T-helper 17 cell (primary cell): ENCODE measurements around the gene GTPBP4. TPM values are rescaled to one million over a fixed set of nuclear protein-coding genes. Genes with fewer than 3 reads are reported as not detected.

Experiments
- ATAC-seq: fragments of 150-1000 bp; cut with Tn5 transposase; 2 replicates; pipeline ENCODE4 v1.10.0; 2021; ENCODE audit warnings: mild to moderate bottlenecking, moderate library complexity
- DNase-seq, 3 donors: peaks; one replicate each; pipeline versions ENCODE4 v3.0.0 to v3.0.0-alpha.2; 2020 to 2021
- H3K9me3 ChIP-seq: one replicate; pipeline ENCODE4 v1.7.0; 2013; ENCODE audit warnings: low read length, mild to moderate bottlenecking; ENCODE audit not compliant: control insufficient read depth, poor library complexity, severe bottlenecking
- H3K27ac Mint-ChIP-seq: one replicate; pipeline ENCODE4 v1.8.0; 2022; ENCODE audit warnings: mild to moderate bottlenecking, moderate library complexity, mixed read lengths
- H3K27me3 Mint-ChIP-seq: one replicate; pipeline ENCODE4 v1.8.0; 2022; ENCODE audit warnings: mixed read lengths
- H3K36me3 Mint-ChIP-seq: one replicate; pipeline ENCODE4 v1.8.0; 2022; ENCODE audit warnings: low read depth, mixed read lengths
- H3K4me1 Mint-ChIP-seq: one replicate; pipeline ENCODE4 v1.8.0; 2022; ENCODE audit warnings: mild to moderate bottlenecking, mixed read lengths
- H3K4me3 Mint-ChIP-seq: one replicate; pipeline ENCODE4 v1.8.0; 2022; ENCODE audit warnings: mild to moderate bottlenecking, moderate library complexity, mixed read lengths
- total RNA-seq, 4 donors: library from RNA in 2 of 4; stranded (reverse) in 2 of 4; gene quantifications; one replicate each; pipeline ENCODE4 v1.2.3 and lab custom pipeline; 2022 to 2026

GTPBP4 gene
- total RNA-seq, 2 donors from 2014 or later: 44.4 to 52.7 TPM

DNA sequence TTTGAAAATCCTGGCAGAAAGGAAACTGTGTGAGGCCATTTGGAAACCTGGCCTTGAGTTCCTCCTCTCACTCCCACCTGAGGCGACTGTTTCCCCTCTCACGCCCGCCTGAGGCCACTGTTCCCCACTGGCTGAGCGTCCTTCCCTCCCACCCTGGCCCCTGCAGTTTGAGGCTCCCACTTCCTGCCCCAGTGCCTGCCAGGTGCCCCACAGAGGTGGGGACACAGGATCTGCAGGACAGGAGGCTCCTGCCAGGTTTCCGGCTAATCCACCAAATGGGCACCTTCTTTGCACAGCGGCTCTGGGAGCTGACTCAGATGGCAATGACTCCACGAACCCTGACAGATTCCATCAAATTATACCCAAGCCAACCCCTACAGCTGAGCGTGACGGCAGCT lies 32.4 kb upstream of the GTPBP4 start:
- peaks cover 28% of the 10 kb centered on the region for H3K27me3 Mint-ChIP-seq
- H3K36me3 Mint-ChIP-seq: no peaks in the 10 kb centered on the region
- no peak for ATAC-seq
- H3K9me3 ChIP-seq: no peaks in the 10 kb centered on the region
- no peak overlapping the region for H3K27ac Mint-ChIP-seq
- H3K4me1 Mint-ChIP-seq: no peaks in the 10 kb centered on the region
- no peak overlapping the region for H3K4me3 Mint-ChIP-seq
- DNase-seq: no peak

DNA sequence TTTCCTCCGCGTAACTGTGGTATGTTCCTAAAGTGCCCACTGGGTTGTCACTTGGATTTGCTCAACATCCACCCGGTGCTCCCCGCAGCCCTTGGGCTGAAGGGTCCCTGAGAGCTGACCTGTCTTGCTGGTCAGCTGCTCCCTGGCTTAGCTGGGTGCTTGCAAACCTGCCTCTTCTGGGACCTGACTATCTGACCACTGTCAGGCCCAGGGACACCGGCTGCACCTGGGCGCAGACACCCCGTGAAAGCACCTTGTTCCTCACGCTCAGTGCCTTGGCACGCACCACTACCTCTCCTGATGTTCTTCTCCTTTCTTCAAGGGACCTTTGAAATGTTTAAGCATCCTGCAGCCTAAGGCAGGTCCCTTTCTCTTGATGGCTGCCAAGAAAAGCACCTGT lies 30.1 kb upstream of the GTPBP4 start:
- Mint-ChIP-seq H3K4me3 (no peak overlapping the region), H3K4me1 (no peaks in the 10 kb centered on the region), H3K27me3 (peaks cover 21% of the 10 kb centered on the region), H3K27ac (no peak overlapping the region), H3K36me3 (no peaks in the 10 kb centered on the region)
- DNase-seq: no peak
- no peaks in the 10 kb centered on the region for H3K9me3 ChIP-seq
- no peak for ATAC-seq

GRCh38 chr10:958856-959255 lies 29.4 kb upstream of the GTPBP4 start:
- ATAC-seq: no peak
- no peaks in the 10 kb centered on the region for H3K9me3 ChIP-seq
- no peak overlapping the region for H3K27ac Mint-ChIP-seq
- peaks cover 18% of the 10 kb centered on the region for H3K27me3 Mint-ChIP-seq
- H3K36me3 Mint-ChIP-seq: no peaks in the 10 kb centered on the region
- no peaks in the 10 kb centered on the region for H3K4me1 Mint-ChIP-seq
- no peak overlapping the region for H3K4me3 Mint-ChIP-seq
- DNase-seq: no peak

DNA sequence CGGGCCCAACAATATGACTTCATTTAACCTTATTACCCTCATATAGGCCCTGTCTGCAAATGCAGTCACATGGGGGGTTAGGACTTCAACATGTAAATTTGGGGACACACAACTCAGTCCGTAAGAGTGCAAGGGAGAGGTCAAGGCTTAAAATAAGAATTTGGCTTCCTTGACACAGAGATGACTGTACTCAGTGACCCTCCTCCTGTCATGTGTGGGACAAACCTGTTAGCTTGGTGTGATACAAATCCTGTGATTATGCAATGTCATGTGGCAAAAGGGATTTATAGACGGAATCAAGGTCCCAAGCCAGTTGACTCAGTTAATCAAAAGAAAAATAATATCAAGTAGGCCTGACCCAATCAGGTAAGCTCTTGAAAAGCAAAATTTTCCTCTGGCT lies 25.9 kb upstream of the GTPBP4 start:
- no peaks in the 10 kb centered on the region for H3K9me3 ChIP-seq
- Mint-ChIP-seq H3K27me3 (peaks cover 12% of the 10 kb centered on the region), H3K36me3 (no peaks in the 10 kb centered on the region), H3K27ac (no peak overlapping the region), H3K4me3 (no peak overlapping the region), H3K4me1 (peaks cover 5% of the 10 kb centered on the region)
- DNase-seq (no peak), ATAC-seq (no peak)

DNA sequence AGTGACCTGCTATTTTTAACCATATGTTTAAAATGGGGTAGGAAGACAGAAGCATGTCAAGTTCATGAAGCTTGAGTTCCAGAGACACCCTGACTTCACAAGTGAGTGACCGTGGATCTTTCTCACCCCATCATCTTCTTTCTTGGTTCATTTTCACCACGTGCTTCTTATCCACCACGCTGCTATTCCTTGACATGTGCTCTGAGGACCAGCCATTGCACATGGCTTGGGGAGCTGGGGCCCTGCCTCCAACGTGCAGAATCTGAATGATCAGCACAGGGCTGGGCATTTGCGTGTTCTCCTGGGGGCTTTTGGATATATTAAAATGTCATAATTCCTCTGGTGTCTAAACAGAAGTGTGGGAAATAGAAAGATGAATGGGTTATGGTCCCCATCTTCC lies 25.0 kb upstream of the GTPBP4 start:
- no peaks in the 10 kb centered on the region for H3K9me3 ChIP-seq
- H3K4me3 Mint-ChIP-seq: no peak overlapping the region
- H3K27me3 Mint-ChIP-seq: peaks cover 10% of the 10 kb centered on the region
- H3K27ac Mint-ChIP-seq: no peak overlapping the region
- no peak for ATAC-seq
- DNase-seq: no peak
- no peaks in the 10 kb centered on the region for H3K36me3 Mint-ChIP-seq
- H3K4me1 Mint-ChIP-seq: peaks cover 6% of the 10 kb centered on the region

- H3K27ac Mint-ChIP-seq: no peak overlapping the region
- no peaks in the 10 kb centered on the region for H3K36me3 Mint-ChIP-seq
- no peak overlapping the region for H3K4me3 Mint-ChIP-seq
- DNase-seq: no peak
- H3K4me1 Mint-ChIP-seq: peaks cover 9% of the 10 kb centered on the region
- peaks cover 9% of the 10 kb centered on the region for H3K27me3 Mint-ChIP-seq
- ATAC-seq: no peak
- H3K9me3 ChIP-seq: no peaks in the 10 kb centered on the region
These were observed 24.6 kb upstream of the GTPBP4 start for GRCh38 chr10:963655-964054.

DNA sequence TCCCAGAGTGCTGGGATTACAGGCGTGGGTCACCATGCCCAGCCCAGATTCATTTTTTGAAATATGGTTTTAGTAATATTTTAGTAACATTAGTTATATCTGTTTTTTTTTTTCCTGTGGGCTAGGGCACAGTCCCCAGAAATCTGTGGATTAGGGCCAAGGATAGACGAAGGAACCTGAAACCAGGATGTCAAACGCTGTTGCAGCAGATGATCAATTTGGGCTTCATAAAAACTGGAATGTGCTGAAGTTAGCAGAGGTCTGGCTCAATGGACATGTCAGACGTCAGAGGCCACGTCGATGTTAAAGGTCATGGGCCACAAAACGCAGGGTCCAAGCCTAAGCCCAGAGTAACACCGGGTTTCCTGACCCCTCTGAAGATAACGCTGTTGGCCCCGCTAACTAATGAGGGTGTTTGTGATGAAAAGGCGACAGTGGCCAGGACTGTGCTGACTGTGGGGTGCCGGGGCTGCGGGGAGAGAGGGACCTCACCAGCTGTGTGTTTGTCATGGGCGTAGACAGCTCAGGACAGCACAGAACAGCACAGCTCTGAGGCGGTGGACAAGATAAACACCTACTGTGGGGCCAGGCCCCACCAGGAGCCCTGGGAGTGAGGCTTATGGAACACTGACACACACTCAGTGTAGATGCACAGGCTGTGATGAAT lies 23.8 kb upstream of the GTPBP4 start:
- ATAC-seq: no peak
- Mint-ChIP-seq H3K27ac (no peak overlapping the region), H3K4me1 (peaks cover 9% of the 10 kb centered on the region), H3K4me3 (no peak overlapping the region), H3K36me3 (no peaks in the 10 kb centered on the region), H3K27me3 (peaks cover 12% of the 10 kb centered on the region)
- no peaks in the 10 kb centered on the region for H3K9me3 ChIP-seq
- DNase-seq: no peak

- H3K27me3 Mint-ChIP-seq: peaks cover 18% of the 10 kb centered on the region
- H3K4me3 Mint-ChIP-seq: no peak overlapping the region
- peaks cover 9% of the 10 kb centered on the region for H3K4me1 Mint-ChIP-seq
- no peaks in the 10 kb centered on the region for H3K36me3 Mint-ChIP-seq
- ATAC-seq (no peak), DNase-seq (no peak)
- H3K9me3 ChIP-seq: no peaks in the 10 kb centered on the region
- H3K27ac Mint-ChIP-seq: no peak overlapping the region
These were observed 23.2 kb upstream of the GTPBP4 start for GRCh38 chr10:964988-965417.

- H3K4me1 Mint-ChIP-seq: peaks cover 11% of the 10 kb centered on the region
- ATAC-seq: no peak
- no peaks in the 10 kb centered on the region for H3K36me3 Mint-ChIP-seq
- H3K27ac Mint-ChIP-seq: no peak overlapping the region
- no peaks in the 10 kb centered on the region for H3K9me3 ChIP-seq
- peaks cover 32% of the 10 kb centered on the region for H3K27me3 Mint-ChIP-seq
- peak overlapping the region; percentile 4 for H3K4me3 Mint-ChIP-seq
- no peak for DNase-seq
These were observed 21.6 kb upstream of the GTPBP4 start for GRCh38 chr10:966466-967235.

DNA sequence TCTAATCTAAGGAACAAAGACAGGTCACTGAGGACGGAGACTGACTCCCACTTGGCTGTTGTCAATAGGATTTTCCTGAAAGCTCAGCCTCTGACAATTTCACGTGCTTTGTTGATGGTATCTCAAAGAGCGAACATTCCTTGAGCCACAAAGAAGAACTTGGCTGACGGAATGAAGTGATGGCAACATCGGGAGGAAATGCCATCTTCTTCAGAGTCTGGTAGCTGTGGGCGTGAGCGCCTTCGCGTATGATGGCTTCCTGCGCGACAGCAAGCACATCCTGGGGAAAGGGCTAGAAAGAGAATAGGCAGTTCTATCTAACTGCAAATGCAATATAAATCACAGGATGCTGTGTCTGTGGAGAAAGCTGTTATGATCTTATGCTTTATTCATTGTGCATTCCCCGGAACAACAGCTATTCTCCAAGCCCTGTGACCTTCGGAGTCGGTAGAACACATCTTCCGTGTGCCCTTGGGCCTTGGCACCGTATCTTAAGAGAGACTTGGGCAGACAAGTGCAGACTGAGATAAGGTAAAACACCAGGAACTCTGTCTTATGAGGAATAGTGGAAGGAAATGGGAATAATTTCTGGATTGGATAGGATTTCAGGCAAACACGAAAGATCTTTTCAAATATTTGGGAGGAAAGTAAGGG lies 19.6 kb upstream of the GTPBP4 start:
- DNase-seq (no peak), ATAC-seq (no peak)
- no peaks in the 10 kb centered on the region for H3K9me3 ChIP-seq
- Mint-ChIP-seq H3K4me3 (no peak overlapping the region), H3K27me3 (peaks cover 32% of the 10 kb centered on the region), H3K36me3 (no peaks in the 10 kb centered on the region), H3K27ac (no peak overlapping the region), H3K4me1 (peaks cover 11% of the 10 kb centered on the region)

- DNase-seq (no peak), ATAC-seq (no peak)
- H3K9me3 ChIP-seq: no peaks in the 10 kb centered on the region
- Mint-ChIP-seq H3K27me3 (peaks cover 32% of the 10 kb centered on the region), H3K27ac (no peak overlapping the region), H3K36me3 (no peaks in the 10 kb centered on the region), H3K4me3 (no peak overlapping the region), H3K4me1 (peaks cover 11% of the 10 kb centered on the region)
These were observed 18.6 kb upstream of the GTPBP4 start for GRCh38 chr10:969473-970150.

GRCh38 chr10:970311-971149 lies 17.7 kb upstream of the GTPBP4 start:
- no peak overlapping the region for H3K27ac Mint-ChIP-seq
- H3K9me3 ChIP-seq: no peaks in the 10 kb centered on the region
- DNase-seq (no peak), ATAC-seq (no peak)
- no peak overlapping the region for H3K4me3 Mint-ChIP-seq
- peaks cover 32% of the 10 kb centered on the region for H3K27me3 Mint-ChIP-seq
- peaks cover 11% of the 10 kb centered on the region for H3K4me1 Mint-ChIP-seq
- H3K36me3 Mint-ChIP-seq: no peaks in the 10 kb centered on the region
